Measurements from ENCODE around the gene IGF2. TPM values are rescaled to one million over a fixed set of nuclear protein-coding genes. Genes with fewer than 3 reads are reported as not detected.

IGF2 gene
- total RNA-seq, 2 experiments from 2014 or later = not detected

GRCh38 chr11:2147391-2147790 lies 8.2 kb upstream of the IGF2 start:
- Histone ChIP-seq H3K36me3 (ENCODE audit: insufficient read depth, low read length) (no peaks in the 10 kb centered on the region), H3K27ac (ENCODE audit: low read depth in 1 of 2, low read length in 2 of 2) (no peak overlapping the region), H3K4me3 (ENCODE audit: low read length) (no peak overlapping the region), H3K9me3 (ENCODE audit: control insufficient read depth in 1 of 2, insufficient read depth in 1 of 2, low read length in 2 of 2) (peaks cover 0 to 22% of the 10 kb centered on the region in 2 experiments), H3K4me1 (ENCODE audit: insufficient read depth, low read length) (peaks cover 15% of the 10 kb centered on the region), H3K27me3 (ENCODE audit: control insufficient read depth in 1 of 2, insufficient read depth in 2 of 2, low read length in 2 of 2) (peaks cover 67 to 86% of the 10 kb centered on the region in 2 experiments)
- intact Hi-C loops (cut with DNase I, micrococcal nuclease) = no loop called here
- ChIA-PET CTCF (no interaction called here), POLR2A (no interaction called here)
- peaks cover 80% of the 10 kb centered on the region for H3K27me3 Mint-ChIP-seq
- no peak overlapping the region for H3K27ac Mint-ChIP-seq
- ATAC-seq (ENCODE audit: poor library complexity) (no peak), DNase-seq (no peak)
- no peak for TF ChIP-seq CTCF (IDR thresholded peaks at IDR 0.05)
- H3K4me1 Mint-ChIP-seq (ENCODE audit: low read depth) = peaks cover 16% of the 10 kb centered on the region
- H3K4me3 Mint-ChIP-seq = no peak overlapping the region
- no peaks in the 10 kb centered on the region for H3K9me3 Mint-ChIP-seq
- no peaks in the 10 kb centered on the region for H3K36me3 Mint-ChIP-seq (ENCODE audit: low read depth)

- Histone ChIP-seq H3K4me3 (ENCODE audit: low read length) (no peak overlapping the region), H3K27ac (ENCODE audit: low read depth in 1 of 2, low read length in 2 of 2) (no peak overlapping the region), H3K4me1 (ENCODE audit: insufficient read depth, low read length) (peaks cover 7% of the 10 kb centered on the region), H3K27me3 (ENCODE audit: control insufficient read depth in 1 of 2, insufficient read depth in 2 of 2, low read length in 2 of 2) (peaks cover 78 to 95% of the 10 kb centered on the region in 2 experiments), H3K9me3 (ENCODE audit: control insufficient read depth in 1 of 2, insufficient read depth in 1 of 2, low read length in 2 of 2) (peaks cover 0 to 22% of the 10 kb centered on the region in 2 experiments), H3K36me3 (ENCODE audit: insufficient read depth, low read length) (no peaks in the 10 kb centered on the region)
- H3K27ac Mint-ChIP-seq = no peak overlapping the region
- peaks cover 14% of the 10 kb centered on the region for H3K4me1 Mint-ChIP-seq (ENCODE audit: low read depth)
- TF ChIP-seq CTCF (IDR thresholded peaks at IDR 0.05) = no peak
- H3K9me3 Mint-ChIP-seq = no peaks in the 10 kb centered on the region
- peaks cover 83% of the 10 kb centered on the region for H3K27me3 Mint-ChIP-seq
- DNase-seq = no peak
- ATAC-seq (ENCODE audit: poor library complexity) = no peak
- no peaks in the 10 kb centered on the region for H3K36me3 Mint-ChIP-seq (ENCODE audit: low read depth)
- H3K4me3 Mint-ChIP-seq = no peak overlapping the region
- ChIA-PET POLR2A (no interaction called here), CTCF (no interaction called here)
- intact Hi-C loops (cut with DNase I, micrococcal nuclease) = no loop called here
These were observed 6.9 kb upstream of the IGF2 start for GRCh38 chr11:2146051-2146450.

- DNase-seq = no peak
- no peak for TF ChIP-seq CTCF (IDR thresholded peaks at IDR 0.05)
- ChIA-PET CTCF (interaction anchor here (1.2 kb wide), 1 partner anchor 451 kb away, joined by 6 read pairs; no protein-coding TSS in a partner anchor), POLR2A (no interaction called here)
- ATAC-seq (ENCODE audit: poor library complexity) = no peak
- H3K4me1 ChIP-seq (ENCODE audit: insufficient read depth, low read length) = peaks cover 12% of the 10 kb centered on the region
- no peak overlapping the region for H3K4me3 ChIP-seq (ENCODE audit: low read length)
- H3K27ac ChIP-seq (ENCODE audit: low read depth in 1 of 2, low read length in 2 of 2) = no peak overlapping the region
- peaks cover 70 to 95% of the 10 kb centered on the region in 2 experiments for H3K27me3 ChIP-seq (ENCODE audit: control insufficient read depth in 1 of 2, insufficient read depth in 2 of 2, low read length in 2 of 2)
- intact Hi-C loops (cut with DNase I, micrococcal nuclease) = no loop called here
- Mint-ChIP-seq H3K9me3 (no peaks in the 10 kb centered on the region), H3K4me1 (ENCODE audit: low read depth) (peaks cover 14% of the 10 kb centered on the region), H3K27me3 (peaks cover 72% of the 10 kb centered on the region), H3K36me3 (ENCODE audit: low read depth) (no peaks in the 10 kb centered on the region), H3K4me3 (no peak overlapping the region), H3K27ac (no peak overlapping the region)
- no peaks in the 10 kb centered on the region for H3K36me3 ChIP-seq (ENCODE audit: insufficient read depth, low read length)
- peaks cover 0 to 25% of the 10 kb centered on the region in 2 experiments for H3K9me3 ChIP-seq (ENCODE audit: control insufficient read depth in 1 of 2, insufficient read depth in 1 of 2, low read length in 2 of 2)
These were observed 5.5 kb upstream of the IGF2 start for GRCh38 chr11:2144544-2145248.
